ENCODE measurements around the gene EMC10.

DNA sequence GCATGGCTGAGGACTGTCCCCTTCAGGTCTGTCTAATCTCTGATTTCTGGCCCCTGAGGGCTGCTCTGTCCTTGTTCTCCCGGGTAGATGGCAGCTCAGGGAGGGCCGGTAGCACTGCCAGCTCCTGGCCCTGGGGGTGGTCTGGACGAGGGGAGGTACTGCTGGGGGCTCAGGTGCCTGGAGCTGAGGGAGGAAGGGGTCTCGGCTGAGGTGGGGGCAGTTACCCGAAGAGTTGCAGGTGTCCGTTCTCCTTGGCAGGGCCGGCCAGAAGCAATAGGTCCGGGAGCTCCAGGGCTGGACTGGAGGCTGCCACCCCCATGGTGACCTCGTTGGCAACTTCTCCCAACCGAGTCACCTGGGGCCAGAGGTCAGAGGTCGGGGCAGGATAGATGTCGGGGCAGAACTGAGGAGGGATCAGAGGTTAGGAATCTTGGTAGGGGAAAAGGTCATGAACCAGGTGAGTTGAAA is 1.2 kb upstream of the EMC10 start:
- TF ChIP-seq, protein P1, sequence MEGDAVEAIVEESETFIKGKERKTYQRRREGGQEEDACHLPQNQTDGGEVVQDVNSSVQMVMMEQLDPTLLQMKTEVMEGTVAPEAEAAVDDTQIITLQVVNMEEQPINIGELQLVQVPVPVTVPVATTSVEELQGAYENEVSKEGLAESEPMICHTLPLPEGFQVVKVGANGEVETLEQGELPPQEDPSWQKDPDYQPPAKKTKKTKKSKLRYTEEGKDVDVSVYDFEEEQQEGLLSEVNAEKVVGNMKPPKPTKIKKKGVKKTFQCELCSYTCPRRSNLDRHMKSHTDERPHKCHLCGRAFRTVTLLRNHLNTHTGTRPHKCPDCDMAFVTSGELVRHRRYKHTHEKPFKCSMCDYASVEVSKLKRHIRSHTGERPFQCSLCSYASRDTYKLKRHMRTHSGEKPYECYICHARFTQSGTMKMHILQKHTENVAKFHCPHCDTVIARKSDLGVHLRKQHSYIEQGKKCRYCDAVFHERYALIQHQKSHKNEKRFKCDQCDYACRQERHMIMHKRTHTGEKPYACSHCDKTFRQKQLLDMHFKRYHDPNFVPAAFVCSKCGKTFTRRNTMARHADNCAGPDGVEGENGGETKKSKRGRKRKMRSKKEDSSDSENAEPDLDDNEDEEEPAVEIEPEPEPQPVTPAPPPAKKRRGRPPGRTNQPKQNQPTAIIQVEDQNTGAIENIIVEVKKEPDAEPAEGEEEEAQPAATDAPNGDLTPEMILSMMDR (conservative IDR thresholded peaks at IDR 0.05; ENCODE audit: low read depth, low read length): no peak
- TF ChIP-seq EZH2phosphoT487 (IDR thresholded peaks at IDR 0.05; ENCODE audit: borderline replicate concordance, low read length) (no peak), EZH2 (IDR thresholded peaks at IDR 0.05; ENCODE audit: low read length, unreplicated experiment) (no peak)
